B cell (primary cell): ENCODE data around the gene PAWR. TPM values are rescaled to one million over a fixed set of nuclear protein-coding genes. Genes with fewer than 3 reads are reported as not detected.

ENCODE experiments used
- ATAC-seq: fragments of 200-7000 bp; cut with Tn5 transposase; one replicate; pipeline ENCODE4 v1.10.0; 2021; ENCODE audit warnings: low read depth, mild to moderate bottlenecking, moderate number of reproducible peaks, moderate library complexity
- CTCF ChIA-PET: fragments of 350-600 bp; sonication (Branson Sonifier 250); formaldehyde crosslinking; loops from one replicate; lab custom pipeline; 2021; ENCODE audit warnings: antibody characterized with exemption, inconsistent platforms; lab: Charles Lee
- POLR2A ChIA-PET: fragments of 350-600 bp; sonication (Branson Sonifier 250); formaldehyde crosslinking; loops from one replicate; lab custom pipeline; 2021; ENCODE audit warnings: antibody characterized with exemption; lab: Charles Lee
- DNase-seq: peaks from one replicate; pipeline ENCODE4 v3.0.0; 2013
- H2AFZ ChIP-seq: 2 replicates; pipeline ENCODE4 v1.6.1; 2012; ENCODE audit warnings: mild to moderate bottlenecking, low read depth, low read length; ENCODE audit not compliant: insufficient read depth, poor library complexity, severe bottlenecking
- H3K27ac ChIP-seq, 2 donors: 1 replicate in 1 of 2; 2 replicates in 1 of 2; pipeline ENCODE4 v1.5.1; 2012 to 2013; ENCODE audit warnings: low read length in 2 of 2, mild to moderate bottlenecking in 2 of 2, moderate library complexity in 1 of 2
- H3K27me3 ChIP-seq, 4 experiments: fragments of 200-600 bp in 1 of 4; sonication (generic) in 1 of 4; replicated peaks in 1 of 4; 1 replicate in 2 of 4; 2 replicates in 2 of 4; pipeline versions ENCODE4 v1.6.1 to v1.7.0; 2013 to 2016; ENCODE audit warnings: low read length in 3 of 4, mild to moderate bottlenecking in 2 of 4, mixed read lengths in 1 of 4, moderate library complexity in 1 of 4; ENCODE audit not compliant: insufficient read depth in 4 of 4, control insufficient read depth in 3 of 4; ENCODE audit errors: control extremely low read depth in 1 of 4
- H3K36me3 ChIP-seq, 2 experiments: replicated peaks in 1 of 2; 1 replicate in 1 of 2; 2 replicates in 1 of 2; pipeline versions ENCODE4 v1.6.1 to v1.7.1; 2013; ENCODE audit warnings: low read length in 1 of 2; ENCODE audit not compliant: insufficient read depth in 2 of 2, control insufficient read depth in 1 of 2; ENCODE audit errors: control extremely low read depth in 1 of 2, extremely low read depth in 1 of 2
- H3K4me1 ChIP-seq, 2 donors: fragments of 200-600 bp in 1 of 2; sonication (generic) in 1 of 2; 1 replicate in 1 of 2; 2 replicates in 1 of 2; pipeline versions ENCODE4 v1.5.1 to v1.6.1; 2013 to 2017; ENCODE audit warnings: low read length in 2 of 2; ENCODE audit not compliant: control insufficient read depth in 2 of 2, insufficient read depth in 2 of 2
- H3K4me2 ChIP-seq: replicated peaks from 2 replicates; pipeline ENCODE3; 2012; ENCODE audit warnings: mild to moderate bottlenecking, low read depth, low read length; ENCODE audit not compliant: poor library complexity, severe bottlenecking
- H3K4me3 ChIP-seq, 5 experiments: fragments of 200-600 bp in 1 of 5; sonication (generic) in 1 of 5; 1 replicate in 3 of 5; 2 replicates in 2 of 5; pipeline versions ENCODE4 v1.5.1 to v1.7.0; 2011 to 2016; ENCODE audit warnings: low read length in 4 of 5, mild to moderate bottlenecking in 4 of 5, low read depth in 2 of 5, control low read depth in 1 of 5, moderate library complexity in 1 of 5; ENCODE audit not compliant: insufficient read depth in 1 of 5; ENCODE audit errors: control extremely low read depth in 1 of 5, extremely low read depth in 1 of 5
- H3K79me2 ChIP-seq: fragments of 200-600 bp; sonication (generic); one replicate; pipeline ENCODE4 v1.6.0; 2016; ENCODE audit warnings: low read length; ENCODE audit not compliant: control insufficient read depth, insufficient read depth
- H3K9ac ChIP-seq: fragments of 200-600 bp; sonication (generic); 2 replicates; pipeline ENCODE4 v1.6.1; 2017; ENCODE audit warnings: mild to moderate bottlenecking, low read length, moderate library complexity
- H3K9me3 ChIP-seq, 3 donors: one replicate each; pipeline versions ENCODE4 v1.6.1 to v1.7.1; 2013; ENCODE audit warnings: low read length in 2 of 3; ENCODE audit not compliant: control insufficient read depth in 2 of 3, insufficient read depth in 1 of 3; ENCODE audit errors: control extremely low read depth in 1 of 3
- H4K20me1 ChIP-seq: 2 replicates; pipeline ENCODE4 v1.6.0; 2012; ENCODE audit warnings: mild to moderate bottlenecking, low read length; ENCODE audit not compliant: insufficient read depth, control insufficient read depth, poor library complexity, severe bottlenecking
- H3K27ac Mint-ChIP-seq: one replicate; pipeline ENCODE4 v1.8.0; 2021; ENCODE audit warnings: mixed read lengths
- H3K27me3 Mint-ChIP-seq: one replicate; pipeline ENCODE4 v1.8.0; 2021; ENCODE audit warnings: mixed read lengths
- H3K4me1 Mint-ChIP-seq: one replicate; pipeline ENCODE4 v1.8.0; 2021; ENCODE audit warnings: mixed read lengths
- H3K4me3 Mint-ChIP-seq: one replicate; pipeline ENCODE4 v1.8.0; 2021; ENCODE audit warnings: mixed read lengths
- H3K9me3 Mint-ChIP-seq: one replicate; pipeline ENCODE4 v1.8.0; 2022; ENCODE audit warnings: mixed read lengths; ENCODE audit not compliant: insufficient read depth
- EZH2 ChIP-seq: IDR thresholded peaks from 2 replicates; pipeline ENCODE4 v1.6.1; 2012; ENCODE audit warnings: borderline replicate concordance, low read depth, mild to moderate bottlenecking, moderate library complexity, low read length; ENCODE audit not compliant: insufficient read depth, poor library complexity, severe bottlenecking
- WGBS: methylation state at CpG from one replicate; pipeline ENCODE4 v1.1.5; 2013; ENCODE audit warnings: missing lambda C conversion rate; ENCODE audit not compliant: insufficient coverage; 5-methylcytosine and 5-hydroxymethylcytosine counted together
- intact Hi-C: fragments of 100-400 bp; cut with micrococcal nuclease; formaldehyde crosslinking; loops from one replicate; pipeline ENCODE4 v1.10.0; 2022
- polyA plus RNA-seq: library from polyadenylated mRNA; depleted of rRNA; stranded (reverse); fragments of >200 nt; gene quantifications from 2 replicates; pipeline ENCODE4 v1.2.3, GENCODE V29; 2012
- total RNA-seq, 2 donors: library from RNA; stranded (reverse); fragments of 120-200 nt in 1 of 2; gene quantifications; 1 replicate in 1 of 2; 2 replicates in 1 of 2; pipeline versions ENCODE4 v1.2.3 to v1.2.4, GENCODE V29; 2013 to 2022
- TF ChIP-seq, protein P1 (sequence below): fragments of 200-600 bp; IDR thresholded peaks from one replicate; pipeline ENCODE4 v1.8.0; 2022; ENCODE audit warnings: antibody characterized with exemption, mild to moderate bottlenecking

The PAWR gene
- total and polyA plus RNA-seq, 2 donors (not counting 1 experiment from before 2014, with no cell fraction given): 17.9 to 90.1 TPM

- no peak for ATAC-seq
- no peak overlapping the region for H3K27ac ChIP-seq
- ChIA-PET POLR2A (no interaction called here), CTCF (interaction anchor here (0.7 to 1.0 kb wide), 3 partner anchors 177 to 465 kb away, joined by 3 to 5 read pairs (median 3); no protein-coding TSS in a partner anchor)
- Mint-ChIP-seq H3K4me3 (no peak overlapping the region), H3K9me3 (no peaks in the 10 kb centered on the region), H3K27me3 (no peaks in the 10 kb centered on the region), H3K27ac (no peak overlapping the region), H3K4me1 (peaks cover 5% of the 10 kb centered on the region)
- TF ChIP-seq, protein P1, sequence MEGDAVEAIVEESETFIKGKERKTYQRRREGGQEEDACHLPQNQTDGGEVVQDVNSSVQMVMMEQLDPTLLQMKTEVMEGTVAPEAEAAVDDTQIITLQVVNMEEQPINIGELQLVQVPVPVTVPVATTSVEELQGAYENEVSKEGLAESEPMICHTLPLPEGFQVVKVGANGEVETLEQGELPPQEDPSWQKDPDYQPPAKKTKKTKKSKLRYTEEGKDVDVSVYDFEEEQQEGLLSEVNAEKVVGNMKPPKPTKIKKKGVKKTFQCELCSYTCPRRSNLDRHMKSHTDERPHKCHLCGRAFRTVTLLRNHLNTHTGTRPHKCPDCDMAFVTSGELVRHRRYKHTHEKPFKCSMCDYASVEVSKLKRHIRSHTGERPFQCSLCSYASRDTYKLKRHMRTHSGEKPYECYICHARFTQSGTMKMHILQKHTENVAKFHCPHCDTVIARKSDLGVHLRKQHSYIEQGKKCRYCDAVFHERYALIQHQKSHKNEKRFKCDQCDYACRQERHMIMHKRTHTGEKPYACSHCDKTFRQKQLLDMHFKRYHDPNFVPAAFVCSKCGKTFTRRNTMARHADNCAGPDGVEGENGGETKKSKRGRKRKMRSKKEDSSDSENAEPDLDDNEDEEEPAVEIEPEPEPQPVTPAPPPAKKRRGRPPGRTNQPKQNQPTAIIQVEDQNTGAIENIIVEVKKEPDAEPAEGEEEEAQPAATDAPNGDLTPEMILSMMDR: no peak
- TF ChIP-seq EZH2: no peak
- peaks cover 3 to 5% of the 10 kb centered on the region in 2 donors for H3K4me1 ChIP-seq
- H3K4me3 ChIP-seq: no peak overlapping the region
- H3K79me2 ChIP-seq: no peaks in the 10 kb centered on the region
- H4K20me1 ChIP-seq: no peaks in the 10 kb centered on the region
- H3K9ac ChIP-seq: no peak overlapping the region
- H3K4me2 ChIP-seq: no peak overlapping the region
- no peaks in the 10 kb centered on the region for H3K36me3 ChIP-seq
- DNase-seq: no peak
- H2AFZ ChIP-seq: no peak overlapping the region
- no peaks in the 10 kb centered on the region for H3K27me3 ChIP-seq
- intact Hi-C loops: no loop called here
- 100% methylated on average over 5 of the region's 6 CpGs for WGBS
- peaks cover 0 to 17% (median 0%) of the 10 kb centered on the region in 3 donors for H3K9me3 ChIP-seq
Measured at GRCh38 chr12:79560225-79560889, 130.4 kb downstream of the PAWR start.

DNA sequence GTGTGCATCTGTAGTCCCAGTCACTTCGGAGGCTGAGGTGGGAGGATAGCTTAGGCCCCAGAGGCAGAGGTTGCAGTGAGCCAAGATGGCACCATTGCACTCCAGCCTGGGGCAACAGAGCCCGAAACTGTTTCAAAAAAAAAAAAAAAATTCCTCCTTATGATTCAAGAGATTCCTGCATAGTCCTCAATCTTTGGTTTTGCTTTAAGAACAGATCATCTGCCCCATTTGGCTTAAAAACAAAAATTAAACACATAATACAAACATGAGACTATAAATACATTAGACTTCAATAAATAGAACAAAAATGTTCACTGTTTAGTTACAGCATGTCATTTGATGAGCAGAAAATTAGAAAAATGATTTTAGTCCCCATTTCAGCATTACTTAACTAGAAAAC, 131.2 kb downstream of the PAWR start:
- ChIA-PET POLR2A (interaction anchor here (0.7 kb wide), 1 partner anchor 13 kb away, joined by 4 read pairs; no protein-coding TSS in a partner anchor), CTCF (interaction anchor here (2.5 kb wide), 1 partner anchor 12 kb away, joined by 8 read pairs; no protein-coding TSS in a partner anchor)
- intact Hi-C loops: loop anchor here (5.0 kb wide), 1 partner anchor 713 kb away; no protein-coding TSS in a partner anchor
- no peaks in the 10 kb centered on the region for H4K20me1 ChIP-seq
- no peak overlapping the region for H3K4me3 ChIP-seq
- ATAC-seq (no peak), DNase-seq (no peak)
- Mint-ChIP-seq H3K4me3 (no peak overlapping the region), H3K4me1 (peaks cover 5% of the 10 kb centered on the region), H3K27me3 (no peaks in the 10 kb centered on the region), H3K27ac (no peak overlapping the region), H3K9me3 (no peaks in the 10 kb centered on the region)
- H3K4me2 ChIP-seq: no peak overlapping the region
- H3K4me1 ChIP-seq: peaks cover 3 to 5% of the 10 kb centered on the region in 2 donors
- H3K27ac ChIP-seq: no peak overlapping the region
- no peaks in the 10 kb centered on the region for H3K36me3 ChIP-seq
- H3K79me2 ChIP-seq: no peaks in the 10 kb centered on the region
- no peak overlapping the region for H2AFZ ChIP-seq
- TF ChIP-seq, protein P1: no peak
- TF ChIP-seq EZH2: no peak
- WGBS: 100% methylated on average over 1 of the region's 2 CpGs
- H3K27me3 ChIP-seq: no peaks in the 10 kb centered on the region
- no peak overlapping the region for H3K9ac ChIP-seq
- peaks cover 0 to 14% (median 0%) of the 10 kb centered on the region in 3 donors for H3K9me3 ChIP-seq
